GM23248 (cell line): ENCODE data around the gene DMWD. TPM values are rescaled to one million over a fixed set of nuclear protein-coding genes. Genes with fewer than 3 reads are reported as not detected.
"Not testable (repeated sequence)": the region's sequence is repeated elsewhere in the genome, so short reads cannot be mapped to it uniquely, and the experiment has no call there.

Experiments
- DNase-seq: peaks from one replicate; pipeline ENCODE4 v3.0.0-alpha.2; 2015
- H2AFZ ChIP-seq: fragments of 200-600 bp; sonication (generic); 2 replicates; pipeline ENCODE4 v1.6.1; 2016; ENCODE audit warnings: antibody characterized with exemption
- H3F3A ChIP-seq: fragments of 200-600 bp; sonication (generic); 2 replicates; pipeline ENCODE4 v1.6.1; 2016; ENCODE audit warnings: mild to moderate bottlenecking, antibody characterized with exemption, mixed run types; ENCODE audit not compliant: insufficient read depth
- H3K27ac ChIP-seq: fragments of 200-600 bp; sonication (generic); 2 replicates; pipeline ENCODE4 v1.5.1; 2016; ENCODE audit warnings: mild to moderate bottlenecking
- H3K27me3 ChIP-seq: fragments of 200-600 bp; sonication (generic); replicated peaks from 2 replicates; pipeline ENCODE4 v1.6.1; 2016; ENCODE audit warnings: mild to moderate bottlenecking; ENCODE audit not compliant: insufficient read depth
- H3K36me3 ChIP-seq: fragments of 200-600 bp; sonication (generic); 2 replicates; pipeline ENCODE4 v1.6.1; 2016; ENCODE audit warnings: low read depth, mild to moderate bottlenecking
- H3K4me1 ChIP-seq: fragments of 200-600 bp; sonication (generic); 2 replicates; pipeline ENCODE4 v1.6.1; 2016; ENCODE audit warnings: mild to moderate bottlenecking; ENCODE audit not compliant: insufficient read depth
- H3K4me2 ChIP-seq: fragments of 200-600 bp; sonication (generic); one replicate; pipeline ENCODE4 v1.6.1; 2016; ENCODE audit warnings: mild to moderate bottlenecking; ENCODE audit not compliant: unreplicated experiment
- H3K4me3 ChIP-seq: fragments of 200-600 bp; sonication (generic); 2 replicates; pipeline ENCODE4 v1.5.1; 2016; ENCODE audit warnings: mild to moderate bottlenecking
- H3K79me2 ChIP-seq: fragments of 200-600 bp; sonication (generic); 2 replicates; pipeline ENCODE4 v1.6.1; 2016; ENCODE audit warnings: mild to moderate bottlenecking; ENCODE audit not compliant: insufficient read depth
- H3K9ac ChIP-seq: fragments of 200-600 bp; sonication (generic); 2 replicates; pipeline ENCODE4 v1.6.1; 2016; ENCODE audit warnings: mild to moderate bottlenecking
- H3K9me2 ChIP-seq: fragments of 200-600 bp; sonication (generic); 2 replicates; pipeline ENCODE4 v1.6.1; 2016; ENCODE audit warnings: mixed run types, mild to moderate bottlenecking, moderate library complexity; ENCODE audit not compliant: insufficient read depth
- H3K9me3 ChIP-seq: fragments of 200-600 bp; sonication (generic); one replicate; pipeline ENCODE4 v1.6.1; 2017; ENCODE audit warnings: low read depth
- H4K20me1 ChIP-seq: fragments of 200-600 bp; sonication (generic); 2 replicates; pipeline ENCODE4 v1.6.0; 2016; ENCODE audit not compliant: insufficient read depth
- EZH2 ChIP-seq: fragments of 200-600 bp; sonication (generic); IDR thresholded peaks from 2 replicates; pipeline ENCODE4 v1.6.1; 2018; ENCODE audit warnings: antibody characterized with exemption, mild to moderate bottlenecking; ENCODE audit not compliant: insufficient read depth, poor library complexity, severe bottlenecking
- EZH2phosphoT487 ChIP-seq: fragments of 200-600 bp; sonication (generic); IDR thresholded peaks from 2 replicates; pipeline ENCODE4 v1.6.1; 2018; ENCODE audit warnings: antibody characterized with exemption, moderate library complexity, mild to moderate bottlenecking, low read depth; ENCODE audit not compliant: insufficient read depth
- WGBS, 2 experiments: methylation state at CpG; one replicate each; pipeline ENCODE4 v1.1.6; 2015 to 2017; ENCODE audit warnings: low lambda C conversion rate in 2 of 2, low coverage in 1 of 2; ENCODE audit errors: missing lambda C conversion rate in 2 of 2; 5-methylcytosine and 5-hydroxymethylcytosine counted together
- in situ Hi-C: fragments of 300-500 bp; cut with MboI; formaldehyde crosslinking; loops from 2 replicates; pipeline ENCODE4 v1.15.0; 2020
- polyA plus RNA-seq: library from polyadenylated mRNA; unstranded; fragments of >200 nt; fragmentation: Nextera tagmentation; extraction: Ambion mirVana; gene quantifications from 2 replicates; pipeline ENCODE4 v1.2.1, GENCODE V29; 2016
- total RNA-seq: library from RNA; depleted of rRNA; stranded (reverse); fragments of >200 nt; shearing (Covaris generic); gene quantifications from 2 replicates; pipeline ENCODE4 v1.2.3, GENCODE V29; 2014

The DMWD gene
- total and polyA plus RNA-seq, 2 experiments from 2014 or later: 11.5 to 32.6 TPM

GRCh38 chr19:45800070-45800553 is 7.5 kb upstream of the DMWD start:
- TF ChIP-seq EZH2 (no peak), EZH2phosphoT487 (no peak)
- WGBS, 2 experiments: 66 to 70% methylated on average over 8 of the region's 8 CpGs
- H3K4me2 ChIP-seq: no peak overlapping the region
- H3K4me3 ChIP-seq: no peak overlapping the region
- in situ Hi-C loops: no loop called here
- H4K20me1 ChIP-seq: no peaks in the 10 kb centered on the region
- H3K9me2 ChIP-seq: no peaks in the 10 kb centered on the region
- peak; percentile 76 for DNase-seq
- peaks cover 7% of the 10 kb centered on the region; the same call in 1 of the 2 replicates for H3F3A ChIP-seq
- no peaks in the 10 kb centered on the region for H3K27me3 ChIP-seq
- H3K9me3 ChIP-seq: no peaks in the 10 kb centered on the region
- no peak overlapping the region for H3K27ac ChIP-seq
- peaks cover 14% of the 10 kb centered on the region for H3K4me1 ChIP-seq
- no peak overlapping the region for H2AFZ ChIP-seq
- no peaks in the 10 kb centered on the region for H3K36me3 ChIP-seq
- no peaks in the 10 kb centered on the region for H3K79me2 ChIP-seq
- no peak overlapping the region for H3K9ac ChIP-seq

- H3K4me1 ChIP-seq: peaks cover 14% of the 10 kb centered on the region
- H3K9me3 ChIP-seq, H3K27me3 ChIP-seq, H3K4me2 ChIP-seq, H3K4me3 ChIP-seq, in situ Hi-C loops, H4K20me1 ChIP-seq, H3K36me3 ChIP-seq, H3K79me2 ChIP-seq, H2AFZ ChIP-seq, DNase-seq, H3K9me2 ChIP-seq, H3F3A ChIP-seq, H3K9ac ChIP-seq, H3K27ac ChIP-seq: not testable (repeated sequence)
- WGBS, 2 experiments: 65 to 76% methylated on average over 5 of the region's 5 CpGs
Observed at GRCh38 chr19:45799541-45799940, 6.9 kb upstream of the DMWD start.

GRCh38 chr19:45798995-45799517 is 6.4 kb upstream of the DMWD start:
- H3K9me3 ChIP-seq: no peaks in the 10 kb centered on the region
- in situ Hi-C loops: no loop called here
- H3K9ac ChIP-seq: no peak overlapping the region
- H3K4me1 ChIP-seq: peaks cover 14% of the 10 kb centered on the region
- H3F3A ChIP-seq: peaks cover 7% of the 10 kb centered on the region; the same call in 1 of the 2 replicates
- H3K36me3 ChIP-seq: no peaks in the 10 kb centered on the region
- H3K79me2 ChIP-seq: no peaks in the 10 kb centered on the region
- peak; percentile 91 for DNase-seq
- 0 out of 2 replicates have a peak overlapping the region, but pooled peaks have one; percentile 19 for H2AFZ ChIP-seq
- H4K20me1 ChIP-seq: no peaks in the 10 kb centered on the region
- 6 to 7% methylated on average over 10 of the region's 10 CpGs for WGBS, 2 experiments
- H3K4me2 ChIP-seq: peak overlapping the region; percentile 18
- H3K27me3 ChIP-seq: no peaks in the 10 kb centered on the region
- no peak for TF ChIP-seq EZH2
- no peak overlapping the region for H3K4me3 ChIP-seq
- no peaks in the 10 kb centered on the region for H3K9me2 ChIP-seq
- no peak overlapping the region for H3K27ac ChIP-seq

GRCh38 chr19:45794627-45795026 is 2.0 kb upstream of the DMWD start:
- H3K79me2 ChIP-seq: peaks cover 25% of the 10 kb centered on the region
- peaks cover 4% of the 10 kb centered on the region; the same call in 1 of the 2 replicates for H3K36me3 ChIP-seq
- H3K4me3 ChIP-seq: no peak overlapping the region
- no peak overlapping the region for H3K9ac ChIP-seq
- H3F3A ChIP-seq: peaks cover 3% of the 10 kb centered on the region; the same call in 1 of the 2 replicates
- H3K4me2 ChIP-seq: no peak overlapping the region
- H3K9me2 ChIP-seq: no peaks in the 10 kb centered on the region
- no peak for TF ChIP-seq EZH2
- TF ChIP-seq EZH2phosphoT487: no peak
- no peak overlapping the region for H3K27ac ChIP-seq
- no peaks in the 10 kb centered on the region for H3K27me3 ChIP-seq
- H3K4me1 ChIP-seq: peaks cover 6% of the 10 kb centered on the region; the same call in 1 of the 2 replicates
- DNase-seq: no peak
- no peak overlapping the region for H2AFZ ChIP-seq
- H3K9me3 ChIP-seq: no peaks in the 10 kb centered on the region
- 56 to 58% methylated on average over 2 of the region's 2 CpGs for WGBS, 2 experiments
- H4K20me1 ChIP-seq: no peaks in the 10 kb centered on the region
- in situ Hi-C loops: no loop called here

- Histone ChIP-seq H3K4me1 (no peaks in the 10 kb centered on the region), H2AFZ (no peak overlapping the region), H3F3A (no peaks in the 10 kb centered on the region), H3K79me2 (peaks cover 33% of the 10 kb centered on the region), H3K9ac (no peak overlapping the region), H3K9me2 (no peaks in the 10 kb centered on the region), H3K4me3 (no peak overlapping the region), H3K4me2 (no peak overlapping the region), H3K27ac (no peak overlapping the region), H4K20me1 (no peaks in the 10 kb centered on the region), H3K27me3 (no peaks in the 10 kb centered on the region), H3K36me3 (peaks cover 11% of the 10 kb centered on the region; the same call in 1 of the 2 replicates), H3K9me3 (no peaks in the 10 kb centered on the region)
- TF ChIP-seq EZH2phosphoT487 (no peak), EZH2 (no peak)
- in situ Hi-C loops: no loop called here
- no peak for DNase-seq
- WGBS, 2 experiments: 50 to 53% methylated on average over 6 of the region's 6 CpGs
Observed at GRCh38 chr19:45793876-45794275, 1.2 kb upstream of the DMWD start.
